HEK293 (cell line): ENCODE measurements around the gene STK32A.

Experiments used
- CTCF ChIA-PET: fragments of 350-600 bp; formaldehyde crosslinking; extraction: SDS; loops from one replicate; lab custom pipeline; 2021; ENCODE audit warnings: antibody characterized with exemption; lab: Yijun Ruan, JAX
- POLR2A ChIA-PET: fragments of 300-600 bp; formaldehyde crosslinking; extraction: SDS; loops from one replicate; lab custom pipeline; 2020; ENCODE audit warnings: antibody characterized with exemption, inconsistent platforms; lab: Yijun Ruan, JAX
- H3K27ac ChIP-seq: fragments of 200-500 bp; sonication (Bioruptor generic); 2 replicates; pipeline ENCODE4 v1.5.1; 2014; ENCODE audit warnings: low read depth, low read length, control low read depth, inconsistent platforms; ENCODE audit errors: extremely low read depth
- H3K36me3 ChIP-seq, 2 experiments: fragments of 200-500 bp in 1 of 2; sonication (Bioruptor generic) in 1 of 2; 1 replicate in 1 of 2; 2 replicates in 1 of 2; pipeline ENCODE4 v1.5.1; 2014 to 2017; ENCODE audit warnings: inconsistent platforms in 2 of 2, low read length in 2 of 2; ENCODE audit not compliant: control insufficient read depth in 2 of 2, insufficient read depth in 1 of 2
- H3K4me1 ChIP-seq: fragments of 200-500 bp; sonication (Bioruptor generic); 2 replicates; pipeline ENCODE4 v1.5.1; 2014; ENCODE audit warnings: mild to moderate bottlenecking, low read length, inconsistent platforms; ENCODE audit not compliant: control insufficient read depth, insufficient read depth
- H3K4me3 ChIP-seq: 2 replicates; pipeline ENCODE4 v1.5.1; 2011; ENCODE audit warnings: low read depth, mild to moderate bottlenecking, control low read depth, low read length, moderate library complexity
- H3K9me3 ChIP-seq: fragments of 200-500 bp; sonication (Bioruptor generic); 2 replicates; pipeline ENCODE4 v1.5.1; 2014; ENCODE audit warnings: low read depth, low read length, inconsistent platforms; ENCODE audit not compliant: control insufficient read depth, insufficient read depth
- IKZF3 ChIP-seq: fragments of 450-650 bp; IDR thresholded peaks from 2 replicates; pipeline ENCODE4 v1.5.0; 2018; ENCODE audit warnings: missing biosample characterization, mild to moderate bottlenecking, missing genetic modification characterization, moderate library complexity
- INSM2 ChIP-seq: fragments of 450-650 bp; formaldehyde crosslinking; IDR thresholded peaks from 2 replicates; pipeline ENCODE4 v1.5.1; 2016; ENCODE audit warnings: missing biosample characterization, missing genetic modification characterization
- KLF16 ChIP-seq: fragments of 450-650 bp; formaldehyde crosslinking; IDR thresholded peaks from 2 replicates; pipeline ENCODE4 v1.5.1; 2017; ENCODE audit warnings: missing biosample characterization, missing genetic modification characterization
- MYNN ChIP-seq: fragments of 450-650 bp; formaldehyde crosslinking; IDR thresholded peaks from 2 replicates; pipeline ENCODE4 v1.5.1; 2016; ENCODE audit warnings: missing biosample characterization, missing genetic modification characterization, borderline replicate concordance
- SETDB1 ChIP-seq: IDR thresholded peaks from one replicate; pipeline ENCODE4 v1.6.1; 2017; ENCODE audit warnings: mild to moderate bottlenecking, low read length, moderate library complexity, mixed read lengths; ENCODE audit not compliant: insufficient read length
- TRIM28 ChIP-seq: IDR thresholded peaks from 2 replicates; pipeline ENCODE4 v1.6.1; 2011; ENCODE audit warnings: low read length, control low read depth, borderline replicate concordance
- ZBTB49 ChIP-seq: fragments of 450-650 bp; formaldehyde crosslinking; IDR thresholded peaks from 2 replicates; pipeline ENCODE4 v1.5.1; 2016; ENCODE audit warnings: missing biosample characterization, missing genetic modification characterization, low read depth
- ZNF169 ChIP-seq: fragments of 450-650 bp; formaldehyde crosslinking; IDR thresholded peaks from 2 replicates; pipeline ENCODE4 v1.5.1; 2016; ENCODE audit warnings: missing biosample characterization, missing genetic modification characterization
- ZNF184 ChIP-seq: fragments of 450-650 bp; IDR thresholded peaks from 2 replicates; pipeline ENCODE4 v1.5.1; 2018; ENCODE audit warnings: missing biosample characterization, mild to moderate bottlenecking, missing genetic modification characterization
- ZNF248 ChIP-seq: fragments of 450-650 bp; formaldehyde crosslinking; IDR thresholded peaks from 2 replicates; pipeline ENCODE4 v1.5.1; 2017; ENCODE audit warnings: missing biosample characterization, missing genetic modification characterization
- ZNF391 ChIP-seq: fragments of 450-650 bp; formaldehyde crosslinking; IDR thresholded peaks from 2 replicates; pipeline ENCODE4 v1.5.1; 2016; ENCODE audit warnings: low read depth, missing biosample characterization, missing genetic modification characterization, borderline replicate concordance
- ZNF518A ChIP-seq: fragments of 450-650 bp; formaldehyde crosslinking; conservative IDR thresholded peaks from 2 replicates; pipeline ENCODE4 v1.5.1; 2016; ENCODE audit warnings: low read depth, missing biosample characterization, missing genetic modification characterization
- ZNF548 ChIP-seq: fragments of 450-650 bp; formaldehyde crosslinking; IDR thresholded peaks from 2 replicates; pipeline ENCODE4 v1.5.1; 2016; ENCODE audit warnings: missing biosample characterization, missing genetic modification characterization
- ZNF585B ChIP-seq: fragments of 450-650 bp; formaldehyde crosslinking; IDR thresholded peaks from 2 replicates; pipeline ENCODE4 v1.5.1; 2016; ENCODE audit warnings: missing biosample characterization, missing genetic modification characterization
- ZNF621 ChIP-seq: fragments of 450-650 bp; formaldehyde crosslinking; IDR thresholded peaks from 2 replicates; pipeline ENCODE4 v1.5.1; 2017; ENCODE audit warnings: missing biosample characterization, missing genetic modification characterization
- ZNF660 ChIP-seq: fragments of 450-650 bp; IDR thresholded peaks from 2 replicates; pipeline ENCODE4 v1.5.1; 2018; ENCODE audit warnings: missing biosample characterization, mild to moderate bottlenecking, missing genetic modification characterization
- ZNF704 ChIP-seq: fragments of 450-650 bp; formaldehyde crosslinking; IDR thresholded peaks from 2 replicates; pipeline ENCODE4 v1.5.1; 2016; ENCODE audit warnings: missing biosample characterization, missing genetic modification characterization
- ZNF747 ChIP-seq: fragments of 450-650 bp; formaldehyde crosslinking; IDR thresholded peaks from 2 replicates; pipeline ENCODE4 v1.5.1; 2016; ENCODE audit warnings: missing biosample characterization, missing genetic modification characterization
- ZNF768 ChIP-seq: fragments of 450-650 bp; formaldehyde crosslinking; IDR thresholded peaks from 2 replicates; pipeline ENCODE4 v1.5.1; 2018; ENCODE audit warnings: missing biosample characterization, mild to moderate bottlenecking, missing genetic modification characterization
- ZNF792 ChIP-seq: fragments of 450-650 bp; formaldehyde crosslinking; IDR thresholded peaks from 2 replicates; pipeline ENCODE4 v1.5.1; 2016; ENCODE audit warnings: missing biosample characterization, missing genetic modification characterization

Gene STK32A

GRCh38 chr5:147216552-147217154, 18.2 kb upstream of the STK32A start:
- H3K4me1 ChIP-seq: no peaks in the 10 kb centered on the region
- no peak for TF ChIP-seq ZNF704 (tag by site-specific recombination)
- TF ChIP-seq ZNF184: no peak
- no peak for TF ChIP-seq ZNF548 (tag by site-specific recombination)
- no peak for TF ChIP-seq ZBTB49 (tag by site-specific recombination)
- no peak for TF ChIP-seq ZNF660
- no peak for TF ChIP-seq SETDB1
- no peak for TF ChIP-seq INSM2 (tag by site-specific recombination)
- TF ChIP-seq, all 188 proteins: peak for 0
- Histone ChIP-seq H3K4me3 (no peak overlapping the region), H3K9me3 (no peaks in the 10 kb centered on the region), H3K27ac (no peak overlapping the region), H3K36me3 (no peaks in the 10 kb centered on the region)
- ChIA-PET CTCF (interaction anchor here (1.3 to 1.5 kb wide), 2 partner anchors 27 to 29 kb away, joined by 3 read pairs; no protein-coding TSS in a partner anchor), POLR2A (no interaction called here)

GRCh38 chr5:147223343-147223742, 11.5 kb upstream of the STK32A start:
- Histone ChIP-seq H3K9me3 (no peaks in the 10 kb centered on the region), H3K36me3 (no peaks in the 10 kb centered on the region), H3K4me3 (no peak overlapping the region), H3K27ac (no peak overlapping the region), H3K4me1 (no peaks in the 10 kb centered on the region)
- ChIA-PET POLR2A (no interaction called here), CTCF (interaction anchor here (0.5 to 3.8 kb wide), 14 partner anchors 12 to 366 kb away, joined by 3 to 51 read pairs (median 4); partner anchors contain the start of gene STK32A)
- TF ChIP-seq ZNF391 (tag by site-specific recombination) (no peak), ZNF747 (tag by site-specific recombination) (no peak), ZNF518A (tag by site-specific recombination) (no peak), ZNF169 (tag by site-specific recombination) (no peak), ZNF585B (tag by site-specific recombination) (no peak), ZNF248 (tag by site-specific recombination) (no peak), TRIM28 (no peak), ZBTB49 (tag by site-specific recombination) (no peak), IKZF3 (tag by site-specific recombination) (no peak), KLF16 (tag by site-specific recombination) (no peak), ZNF621 (tag by site-specific recombination) (no peak), MYNN (tag by site-specific recombination) (no peak), ZNF768 (tag by site-specific recombination) (no peak), ZNF792 (no peak)
